ENCODE data around the gene WDR74. TPM values are rescaled to one million over a fixed set of nuclear protein-coding genes. Genes with fewer than 3 reads are reported as not detected.

WDR74 gene
- total and polyA plus RNA-seq, 2 of the 13 experiments (the other 11 are each of a cell fraction or from before 2014, with no cell fraction given) = 77.0 to 83.3 TPM

DNA sequence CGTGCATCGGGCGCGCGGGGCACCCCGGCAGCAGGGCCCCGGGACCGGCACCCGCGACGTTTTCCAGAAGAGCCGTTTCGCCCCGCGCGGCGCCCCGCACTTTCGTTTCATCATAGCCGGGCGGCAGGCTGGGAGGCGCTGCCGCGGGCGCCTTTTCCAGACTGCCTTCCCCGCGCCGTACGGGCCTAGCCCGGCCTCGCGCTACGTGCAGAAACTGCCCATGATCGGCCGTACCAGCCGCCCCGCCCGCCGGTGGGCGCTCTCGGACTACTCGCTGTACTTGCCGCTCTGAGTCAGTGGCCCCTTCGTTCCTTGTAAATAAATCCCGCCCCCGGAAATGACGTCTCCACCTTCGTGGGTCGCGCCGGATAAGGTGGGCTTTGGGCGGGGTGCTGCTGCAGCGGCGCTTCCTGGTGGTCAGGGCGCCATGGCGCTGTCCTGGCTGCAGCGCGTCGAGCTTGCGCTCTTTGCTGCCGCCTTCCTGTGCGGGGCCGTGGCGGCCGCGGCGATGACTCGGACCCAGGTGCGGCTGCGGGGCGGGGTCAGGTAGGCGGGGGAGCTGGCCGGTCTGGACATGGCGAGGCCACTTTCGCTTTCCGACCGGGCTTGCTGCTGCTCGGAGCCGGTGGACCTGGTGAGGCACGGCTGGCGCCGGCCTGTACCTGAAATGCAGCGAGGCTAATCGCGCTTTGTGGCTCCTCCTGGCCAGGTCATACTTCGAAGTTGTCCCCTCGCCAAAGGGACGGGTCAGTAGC lies 52.2 kb downstream of the WDR74 start, which contains the start of gene TMEM179B (continued):
- TF ChIP-seq, protein P1, sequence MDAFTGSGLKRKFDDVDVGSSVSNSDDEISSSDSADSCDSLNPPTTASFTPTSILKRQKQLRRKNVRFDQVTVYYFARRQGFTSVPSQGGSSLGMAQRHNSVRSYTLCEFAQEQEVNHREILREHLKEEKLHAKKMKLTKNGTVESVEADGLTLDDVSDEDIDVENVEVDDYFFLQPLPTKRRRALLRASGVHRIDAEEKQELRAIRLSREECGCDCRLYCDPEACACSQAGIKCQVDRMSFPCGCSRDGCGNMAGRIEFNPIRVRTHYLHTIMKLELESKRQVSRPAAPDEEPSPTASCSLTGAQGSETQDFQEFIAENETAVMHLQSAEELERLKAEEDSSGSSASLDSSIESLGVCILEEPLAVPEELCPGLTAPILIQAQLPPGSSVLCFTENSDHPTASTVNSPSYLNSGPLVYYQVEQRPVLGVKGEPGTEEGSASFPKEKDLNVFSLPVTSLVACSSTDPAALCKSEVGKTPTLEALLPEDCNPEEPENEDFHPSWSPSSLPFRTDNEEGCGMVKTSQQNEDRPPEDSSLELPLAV (CRISPR knock-in tag; conservative IDR thresholded peaks at IDR 0.05; ENCODE audit: low read depth) = no peak
- peak; percentile 27; the same call in 1 of the 2 replicates for TF ChIP-seq ZNF777 (CRISPR knock-in tag; IDR thresholded peaks at IDR 0.05)
- peak; percentile 94 for TF ChIP-seq SP4 (CRISPR knock-in tag; IDR thresholded peaks at IDR 0.05)
- TF ChIP-seq ZNF788 (CRISPR knock-in tag; IDR thresholded peaks at IDR 0.05; ENCODE audit: borderline replicate concordance) = peak; percentile 91
- TF ChIP-seq IKZF4 (CRISPR knock-in tag; IDR thresholded peaks at IDR 0.05; ENCODE audit: borderline replicate concordance, low read depth, not compliant biosample characterization) = peak; percentile 86
- TF ChIP-seq ZNF264 (CRISPR knock-in tag; IDR thresholded peaks at IDR 0.05) = no peak; the same call in 1 of the 2 replicates
- peak; percentile 87 for TF ChIP-seq KDM3A (CRISPR knock-in tag; IDR thresholded peaks at IDR 0.05; ENCODE audit: low read depth)
- TF ChIP-seq MED8 (CRISPR knock-in tag; IDR thresholded peaks at IDR 0.05; ENCODE audit: insufficient replicate concordance) = peak; percentile 19
- 0 out of 2 replicates have a peak, but pooled peaks have one; percentile 33 for TF ChIP-seq ZNF546 (CRISPR knock-in tag; conservative IDR thresholded peaks at IDR 0.05)
- TF ChIP-seq EEA1 (CRISPR knock-in tag; IDR thresholded peaks at IDR 0.05; ENCODE audit: borderline replicate concordance) = peak; percentile 96
- TF ChIP-seq, protein P2, sequence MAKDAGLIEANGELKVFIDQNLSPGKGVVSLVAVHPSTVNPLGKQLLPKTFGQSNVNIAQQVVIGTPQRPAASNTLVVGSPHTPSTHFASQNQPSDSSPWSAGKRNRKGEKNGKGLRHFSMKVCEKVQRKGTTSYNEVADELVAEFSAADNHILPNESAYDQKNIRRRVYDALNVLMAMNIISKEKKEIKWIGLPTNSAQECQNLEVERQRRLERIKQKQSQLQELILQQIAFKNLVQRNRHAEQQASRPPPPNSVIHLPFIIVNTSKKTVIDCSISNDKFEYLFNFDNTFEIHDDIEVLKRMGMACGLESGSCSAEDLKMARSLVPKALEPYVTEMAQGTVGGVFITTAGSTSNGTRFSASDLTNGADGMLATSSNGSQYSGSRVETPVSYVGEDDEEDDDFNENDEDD (CRISPR knock-in tag; IDR thresholded peaks at IDR 0.05; ENCODE audit: borderline replicate concordance) = peak; percentile 87
- TF ChIP-seq, protein P3, sequence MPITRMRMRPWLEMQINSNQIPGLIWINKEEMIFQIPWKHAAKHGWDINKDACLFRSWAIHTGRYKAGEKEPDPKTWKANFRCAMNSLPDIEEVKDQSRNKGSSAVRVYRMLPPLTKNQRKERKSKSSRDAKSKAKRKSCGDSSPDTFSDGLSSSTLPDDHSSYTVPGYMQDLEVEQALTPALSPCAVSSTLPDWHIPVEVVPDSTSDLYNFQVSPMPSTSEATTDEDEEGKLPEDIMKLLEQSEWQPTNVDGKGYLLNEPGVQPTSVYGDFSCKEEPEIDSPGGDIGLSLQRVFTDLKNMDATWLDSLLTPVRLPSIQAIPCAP (CRISPR knock-in tag; IDR thresholded peaks at IDR 0.05; ENCODE audit: low read depth) = peak; percentile 98
- TF ChIP-seq NFYC (CRISPR knock-in tag; IDR thresholded peaks at IDR 0.05) = peak; percentile 51
- peak; percentile 75 for TF ChIP-seq ZNF33B (CRISPR knock-in tag; IDR thresholded peaks at IDR 0.05)
- TF ChIP-seq PRMT3 (CRISPR knock-in tag; IDR thresholded peaks at IDR 0.05; ENCODE audit: borderline replicate concordance, low read depth) = peak; percentile 96; the same call in 1 of the 2 replicates
- TF ChIP-seq HNF4A (CRISPR knock-in tag; IDR thresholded peaks at IDR 0.05) = no peak
- TF ChIP-seq, protein P4, sequence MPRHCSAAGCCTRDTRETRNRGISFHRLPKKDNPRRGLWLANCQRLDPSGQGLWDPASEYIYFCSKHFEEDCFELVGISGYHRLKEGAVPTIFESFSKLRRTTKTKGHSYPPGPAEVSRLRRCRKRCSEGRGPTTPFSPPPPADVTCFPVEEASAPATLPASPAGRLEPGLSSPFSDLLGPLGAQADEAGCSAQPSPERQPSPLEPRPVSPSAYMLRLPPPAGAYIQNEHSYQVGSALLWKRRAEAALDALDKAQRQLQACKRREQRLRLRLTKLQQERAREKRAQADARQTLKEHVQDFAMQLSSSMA (CRISPR knock-in tag; IDR thresholded peaks at IDR 0.05) = peak; percentile 47; the same call in 1 of the 2 replicates
- TF ChIP-seq, protein P5, sequence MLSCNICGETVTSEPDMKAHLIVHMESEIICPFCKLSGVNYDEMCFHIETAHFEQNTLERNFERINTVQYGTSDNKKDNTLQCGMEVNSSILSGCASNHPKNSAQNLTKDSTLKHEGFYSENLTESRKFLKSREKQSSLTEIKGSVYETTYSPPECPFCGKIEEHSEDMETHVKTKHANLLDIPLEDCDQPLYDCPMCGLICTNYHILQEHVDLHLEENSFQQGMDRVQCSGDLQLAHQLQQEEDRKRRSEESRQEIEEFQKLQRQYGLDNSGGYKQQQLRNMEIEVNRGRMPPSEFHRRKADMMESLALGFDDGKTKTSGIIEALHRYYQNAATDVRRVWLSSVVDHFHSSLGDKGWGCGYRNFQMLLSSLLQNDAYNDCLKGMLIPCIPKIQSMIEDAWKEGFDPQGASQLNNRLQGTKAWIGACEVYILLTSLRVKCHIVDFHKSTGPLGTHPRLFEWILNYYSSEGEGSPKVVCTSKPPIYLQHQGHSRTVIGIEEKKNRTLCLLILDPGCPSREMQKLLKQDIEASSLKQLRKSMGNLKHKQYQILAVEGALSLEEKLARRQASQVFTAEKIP (CRISPR knock-in tag; IDR thresholded peaks at IDR 0.05; ENCODE audit: borderline replicate concordance) = no peak
- peak; percentile 85; the same call in 1 of the 2 replicates for TF ChIP-seq CAMTA2 (CRISPR knock-in tag; IDR thresholded peaks at IDR 0.05; ENCODE audit: borderline replicate concordance)
- TF ChIP-seq NCOA2 (CRISPR knock-in tag; IDR thresholded peaks at IDR 0.05) = peak; percentile 59
- TF ChIP-seq PITX1 (CRISPR knock-in tag; IDR thresholded peaks at IDR 0.05) = peak; percentile 87

All from HepG2 (cell line).